NCI-H2107 (cell line): ENCODE measurements around the gene IL1R2.

Source experiments
- DNase-seq: peaks from one replicate; lab custom pipeline; 2025; lab: John Stamatoyannopoulos, UW

The IL1R2 gene, protein sequence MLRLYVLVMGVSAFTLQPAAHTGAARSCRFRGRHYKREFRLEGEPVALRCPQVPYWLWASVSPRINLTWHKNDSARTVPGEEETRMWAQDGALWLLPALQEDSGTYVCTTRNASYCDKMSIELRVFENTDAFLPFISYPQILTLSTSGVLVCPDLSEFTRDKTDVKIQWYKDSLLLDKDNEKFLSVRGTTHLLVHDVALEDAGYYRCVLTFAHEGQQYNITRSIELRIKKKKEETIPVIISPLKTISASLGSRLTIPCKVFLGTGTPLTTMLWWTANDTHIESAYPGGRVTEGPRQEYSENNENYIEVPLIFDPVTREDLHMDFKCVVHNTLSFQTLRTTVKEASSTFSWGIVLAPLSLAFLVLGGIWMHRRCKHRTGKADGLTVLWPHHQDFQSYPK

DNA sequence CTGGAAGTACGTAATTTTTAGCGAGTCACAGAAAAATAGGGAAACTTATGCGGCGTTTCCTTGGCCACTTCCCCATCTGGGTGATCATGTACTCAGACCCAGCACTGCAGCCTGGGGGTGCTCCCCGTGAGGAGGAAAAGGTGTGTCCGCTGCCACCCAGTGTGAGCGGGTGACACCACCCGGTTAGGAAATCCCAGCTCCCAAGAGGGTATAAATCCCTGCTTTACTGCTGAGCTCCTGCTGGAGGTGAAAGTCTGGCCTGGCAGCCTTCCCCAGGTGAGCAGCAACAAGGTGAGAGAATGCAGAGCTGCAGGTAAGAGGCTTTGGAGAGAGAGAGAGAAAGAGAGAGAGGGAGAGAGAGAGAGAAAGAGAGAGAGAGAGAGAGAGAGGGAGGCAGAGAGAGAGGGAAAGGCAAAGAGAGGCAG, at the start of gene IL1R2:
Gene IL1R2 (plus strand): TSS at position 240 of the 425 bp plus-strand sequence. CDS start 16,616 bp downstream, outside the sequence.
- no peak for DNase-seq

DNA sequence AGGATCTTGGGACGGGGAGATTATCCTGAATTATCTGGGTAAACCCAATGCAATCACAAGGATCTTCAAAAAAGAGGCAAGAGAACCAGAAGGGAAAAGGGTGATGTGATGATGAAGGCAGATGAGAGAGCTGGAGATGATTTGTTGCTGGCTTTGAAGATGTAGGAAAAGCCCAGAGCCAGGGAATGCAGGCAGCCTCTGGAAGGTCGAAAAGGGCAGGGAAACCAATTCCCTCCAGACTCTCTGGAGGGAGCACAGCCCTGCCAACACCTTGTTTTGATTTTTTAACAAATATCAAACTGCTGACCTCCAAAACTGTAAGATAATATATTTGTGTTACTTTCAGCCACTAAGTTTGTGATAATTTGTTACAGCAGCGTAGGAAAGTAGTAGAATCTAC, 48.9 kb upstream of the IL1R2 start:
- DNase-seq, result no peak

DNA sequence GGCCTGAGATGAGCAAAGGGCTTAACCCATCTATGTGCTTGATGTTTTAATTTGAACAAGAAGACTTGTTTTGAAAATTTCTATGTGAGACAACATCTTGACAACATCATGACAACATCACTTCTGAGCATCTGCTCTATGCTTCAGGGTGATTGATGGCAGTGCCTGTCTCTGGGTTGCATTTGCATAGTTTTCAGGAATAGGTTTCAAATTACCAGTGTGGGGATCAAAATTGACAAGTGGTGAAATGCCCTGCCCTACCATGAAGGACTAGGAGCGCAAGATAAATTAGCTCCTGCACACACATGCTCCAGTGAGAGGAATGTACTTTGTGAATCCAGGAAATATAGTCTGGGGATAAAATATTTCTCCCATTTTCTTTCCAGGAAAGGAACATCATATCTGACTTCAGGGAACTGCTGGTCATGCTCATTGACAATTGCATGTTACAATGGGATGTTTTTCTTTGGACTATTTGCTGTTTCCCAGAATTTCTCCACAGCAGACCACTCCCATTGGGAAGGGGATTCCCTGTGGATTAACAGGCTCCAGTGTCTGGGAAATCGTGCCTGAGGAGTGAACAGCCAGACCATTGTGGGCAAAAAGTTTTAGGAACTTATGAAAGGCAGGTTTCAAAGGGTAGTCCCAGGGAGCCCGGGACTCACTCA, 45.3 kb upstream of the IL1R2 start:
- no peak for DNase-seq

DNA sequence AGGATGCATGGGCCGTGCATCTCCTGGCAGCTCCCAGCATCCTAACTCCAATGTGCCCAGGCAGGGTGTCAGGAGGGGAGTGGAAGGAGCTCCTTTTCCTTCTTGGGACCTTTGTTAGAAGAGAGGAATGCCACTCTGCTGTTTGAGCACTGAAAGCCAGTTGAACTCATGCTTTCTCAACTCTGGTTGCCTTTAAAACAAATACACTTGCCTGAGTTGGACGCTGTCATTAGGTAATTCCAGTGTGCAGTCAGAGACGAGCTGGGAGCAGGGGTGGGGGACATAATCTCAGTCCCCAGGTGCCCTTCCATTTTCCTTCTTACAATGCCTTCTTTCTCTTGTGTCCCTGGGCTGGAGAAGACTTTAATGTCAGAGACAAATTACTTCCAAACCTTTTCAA, 44.4 kb upstream of the IL1R2 start:
- no peak for DNase-seq

DNA sequence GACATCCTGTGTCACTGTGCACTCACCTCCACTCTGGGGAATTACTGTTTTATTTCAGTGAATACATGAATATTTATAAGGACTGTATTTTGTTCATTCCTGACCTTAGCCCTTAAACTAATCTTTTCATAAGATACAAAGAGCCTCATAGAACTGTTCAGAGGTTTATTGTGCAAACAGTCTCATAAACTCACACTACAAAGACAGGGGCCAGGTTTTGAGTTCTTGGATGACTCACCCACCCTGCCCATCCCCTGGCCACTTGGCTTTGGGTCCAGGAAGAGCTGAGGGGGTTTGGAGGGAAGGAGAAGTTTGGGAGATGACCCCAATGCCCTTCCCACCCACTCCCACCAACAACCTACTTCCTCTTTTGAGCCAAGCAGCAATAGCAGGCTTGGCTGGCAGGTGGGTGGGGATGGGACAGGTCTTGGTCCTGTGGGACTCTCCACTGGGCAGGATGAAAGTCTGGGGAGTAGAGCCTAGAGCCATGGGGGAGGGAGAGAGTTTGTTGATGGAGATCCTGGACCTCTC, 43.1 kb upstream of the IL1R2 start:
- no peak for DNase-seq

DNA sequence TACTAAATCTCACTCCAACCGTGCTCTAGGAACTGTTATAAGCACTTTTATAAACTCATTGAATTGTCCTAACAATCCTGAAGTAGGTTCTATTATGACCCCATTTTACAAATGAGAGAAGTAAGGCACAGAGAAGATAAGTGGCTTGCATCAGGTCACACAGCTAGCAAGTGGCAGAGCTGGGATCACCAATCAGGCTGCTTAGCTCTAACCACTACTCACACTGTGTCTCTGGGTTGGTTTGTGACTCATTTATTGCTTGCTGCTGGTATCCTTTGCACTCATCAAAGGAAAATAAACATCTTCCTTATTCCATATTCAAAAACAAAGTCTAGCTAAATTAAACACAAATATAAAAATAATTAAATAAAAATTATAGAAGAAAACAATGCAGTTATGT, 42.5 kb upstream of the IL1R2 start:
- DNase-seq, result no peak

DNA sequence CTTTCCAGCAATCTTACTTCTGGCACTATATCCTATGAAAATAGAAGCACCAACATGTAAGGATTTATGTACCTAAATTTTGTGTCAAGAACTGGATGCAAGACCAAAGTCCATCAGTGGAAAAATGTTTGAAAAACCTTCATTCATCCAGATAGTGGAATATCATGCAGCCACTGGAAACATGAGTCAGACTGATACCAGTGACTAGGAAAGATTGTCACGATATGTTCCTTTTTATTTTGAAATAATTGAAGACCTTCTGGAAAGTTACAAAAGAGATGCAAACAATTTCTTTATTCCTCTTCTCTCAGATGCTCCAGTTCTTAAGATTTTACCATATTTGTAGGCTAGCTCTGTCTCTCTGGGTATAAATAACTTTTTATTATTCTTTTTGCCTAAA, 40.5 kb upstream of the IL1R2 start:
- DNase-seq, result no peak

DNA sequence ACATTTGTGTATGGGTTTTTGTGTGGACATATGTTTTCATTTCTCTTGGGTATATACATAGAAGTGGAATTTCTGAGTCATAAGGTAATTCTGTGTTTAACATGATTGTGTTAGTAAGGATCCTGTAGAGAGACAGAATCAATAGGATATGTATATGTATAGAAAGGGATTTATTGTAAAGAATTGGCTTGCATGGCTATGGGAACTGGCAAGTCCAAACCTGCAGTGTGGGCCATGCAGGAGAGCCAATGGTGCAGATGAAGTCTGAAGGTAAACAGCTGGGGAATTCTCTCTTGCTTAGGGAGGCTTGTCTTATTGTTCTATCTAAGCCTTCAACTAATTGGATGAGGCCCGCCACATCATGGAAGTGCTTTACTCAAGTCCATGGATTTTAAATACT, 39.2 kb upstream of the IL1R2 start:
- DNase-seq, result no peak

DNA sequence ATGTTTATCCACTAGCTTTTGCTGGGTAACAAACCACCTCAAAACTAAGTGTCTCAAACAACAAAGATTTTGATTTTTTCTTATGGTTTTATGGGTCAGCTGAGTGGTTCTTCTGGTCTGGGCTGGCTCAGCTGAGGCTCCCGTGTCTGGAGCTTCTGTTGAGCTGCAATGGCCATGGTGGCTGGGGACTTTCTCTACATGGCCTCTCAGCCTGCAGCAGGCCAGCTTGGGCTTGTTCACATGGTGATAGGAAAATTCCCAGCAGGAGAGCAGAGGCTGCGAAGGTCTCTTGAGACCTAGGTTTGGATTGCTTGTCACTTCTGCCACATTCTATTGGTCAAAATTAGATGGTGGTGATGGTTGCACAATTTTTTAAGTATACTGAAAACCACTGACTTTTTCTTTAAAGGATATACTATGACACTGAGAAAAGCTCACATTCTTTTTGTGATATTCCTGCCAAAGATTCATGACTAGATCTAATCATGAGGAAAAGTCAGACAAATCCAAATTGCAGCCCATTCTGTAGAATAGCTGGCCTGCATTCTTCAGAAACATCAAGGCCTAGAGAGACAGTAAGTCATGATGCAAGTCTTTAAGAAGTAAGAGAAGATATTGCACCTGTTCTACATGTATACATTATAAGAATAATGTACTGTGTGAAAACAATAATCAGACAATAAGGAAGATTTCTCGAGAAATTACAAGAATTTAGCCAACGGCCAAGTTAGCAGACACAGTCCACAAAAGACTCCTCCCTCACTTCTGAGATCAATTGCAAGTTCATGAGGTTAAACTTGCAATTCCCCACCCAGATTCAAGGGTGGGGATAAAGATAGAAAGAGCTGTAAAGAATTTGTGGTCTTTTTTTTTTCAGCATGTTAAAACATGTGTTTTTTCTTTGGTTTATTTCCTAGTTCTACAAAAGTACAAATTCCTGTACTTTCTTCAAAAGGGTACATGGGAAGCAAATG, 35.0 kb upstream of the IL1R2 start:
- no peak for DNase-seq

DNA sequence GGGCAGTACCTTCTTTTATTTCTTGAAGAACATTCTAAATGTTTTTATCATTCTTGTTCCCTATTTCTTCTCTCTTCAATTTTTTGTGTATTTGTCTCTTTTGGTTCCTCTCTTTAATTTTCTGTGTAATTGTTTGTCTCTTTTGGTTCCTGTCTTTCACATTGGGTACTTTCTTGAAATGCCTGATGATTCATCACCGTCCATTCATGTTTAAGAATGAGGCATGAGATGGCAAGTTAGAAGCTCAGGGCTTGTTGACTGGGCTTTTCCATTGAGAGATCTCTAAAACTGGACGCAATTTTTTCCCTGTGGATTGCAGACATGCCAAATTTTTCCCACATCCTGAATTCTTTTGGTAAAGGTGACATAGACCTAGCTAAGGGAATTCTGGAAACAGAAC, 33.7 kb upstream of the IL1R2 start:
- DNase-seq, result no peak

DNA sequence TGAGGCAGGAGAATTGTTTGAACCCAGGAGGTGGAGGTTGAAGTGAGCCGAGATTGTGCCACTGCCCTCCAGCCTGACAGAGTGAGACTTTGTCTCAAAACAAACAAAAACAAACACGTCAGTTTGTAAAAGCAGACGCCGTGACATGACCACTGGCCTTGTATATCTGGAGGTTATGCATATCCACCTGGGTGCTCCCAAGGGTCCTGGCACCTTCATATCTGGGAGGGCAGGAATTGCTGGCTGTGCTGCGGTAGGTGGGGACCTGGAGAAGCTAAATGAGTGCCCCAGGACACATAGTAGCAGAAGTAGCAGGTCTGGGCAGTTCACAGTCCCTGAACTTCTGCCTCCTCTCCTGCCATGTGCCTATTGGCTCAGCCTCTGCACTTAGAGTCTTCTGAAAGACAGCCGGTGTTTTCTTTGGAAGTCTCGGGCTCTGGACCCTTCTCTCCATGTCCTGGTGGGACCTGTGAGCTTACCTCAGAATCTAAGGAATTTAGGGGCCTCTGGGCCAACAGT, 30.9 kb upstream of the IL1R2 start:
- no peak for DNase-seq

DNA sequence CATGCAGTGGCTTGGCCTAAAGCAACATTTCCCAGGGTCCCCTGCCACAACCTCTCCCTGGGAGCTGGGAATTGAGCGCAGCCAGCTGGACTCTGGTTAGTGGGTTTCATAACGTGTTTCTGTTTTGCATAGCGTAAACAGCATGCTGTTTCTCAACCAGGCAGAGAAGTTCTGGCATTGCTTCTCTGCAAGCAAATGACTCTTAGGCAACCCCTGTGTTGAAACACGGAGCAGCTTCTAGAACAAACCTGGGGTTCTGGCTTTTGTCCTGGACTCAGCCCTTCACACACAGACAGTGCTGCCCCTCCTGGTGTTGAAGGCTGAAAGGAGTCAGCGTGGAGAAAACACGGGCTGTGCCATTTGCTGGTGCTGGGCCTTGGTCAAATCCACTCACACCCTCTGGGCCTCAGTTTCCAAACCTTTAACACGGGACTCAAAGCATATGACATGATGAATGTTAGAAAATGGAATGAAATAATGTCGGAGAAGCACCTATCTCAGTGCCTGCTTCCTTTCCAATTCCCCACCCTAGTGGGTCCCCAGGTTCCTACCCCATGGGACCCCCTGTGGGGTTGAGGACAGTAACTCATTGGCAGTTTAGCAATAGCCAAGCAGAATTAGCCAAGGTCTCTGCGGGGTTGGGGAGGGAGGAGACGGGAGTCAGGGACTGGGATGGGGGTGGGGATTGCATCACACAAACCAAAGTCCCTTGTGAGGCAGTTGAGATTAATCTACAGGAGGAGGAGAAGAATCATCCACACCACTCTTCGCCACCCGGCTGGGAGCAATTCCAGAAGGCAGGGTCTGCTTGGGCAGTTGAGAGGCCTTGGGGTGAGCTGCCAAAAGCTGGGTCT, 30.2 kb upstream of the IL1R2 start:
- no peak for DNase-seq

DNA sequence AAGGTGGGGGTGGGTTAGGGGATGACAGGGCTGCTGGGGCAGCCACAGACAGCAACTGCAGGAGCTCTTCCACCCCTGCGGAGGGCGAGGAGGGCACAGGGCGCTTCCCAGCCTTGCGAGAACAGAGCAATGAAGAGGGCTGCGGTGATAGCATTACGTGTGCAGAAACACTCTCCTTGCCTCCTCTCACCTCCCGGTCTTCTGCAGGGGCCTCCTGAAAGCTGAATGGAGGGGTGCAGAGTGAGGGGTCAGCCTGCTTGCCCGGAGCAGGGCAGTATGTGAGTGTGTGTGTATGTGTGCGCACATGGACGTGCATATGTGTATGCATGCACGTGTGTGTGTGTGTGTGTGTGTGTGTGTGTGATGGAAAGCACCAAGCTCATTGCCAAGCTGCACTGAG, 29.5 kb upstream of the IL1R2 start:
- no peak for DNase-seq

DNA sequence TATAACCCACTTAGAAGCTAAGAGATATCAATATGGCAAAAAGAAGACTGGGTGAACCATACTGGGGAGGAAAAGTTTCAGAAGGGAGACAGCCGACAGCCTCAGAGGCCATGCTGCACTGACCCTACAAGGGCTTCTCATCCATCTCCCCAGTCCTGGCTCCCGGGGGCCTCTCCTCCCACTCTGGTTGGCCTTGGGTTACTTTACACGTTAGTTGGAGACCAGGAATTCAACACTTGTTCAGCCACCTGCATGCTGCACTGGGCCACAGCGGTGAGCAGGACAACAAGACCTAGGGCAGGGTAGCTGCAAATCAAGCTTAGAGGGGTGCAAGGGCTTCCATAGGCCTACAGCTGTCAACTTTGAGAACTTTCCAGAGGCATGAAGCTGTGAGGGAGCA, 28.6 kb upstream of the IL1R2 start:
- no peak for DNase-seq

DNA sequence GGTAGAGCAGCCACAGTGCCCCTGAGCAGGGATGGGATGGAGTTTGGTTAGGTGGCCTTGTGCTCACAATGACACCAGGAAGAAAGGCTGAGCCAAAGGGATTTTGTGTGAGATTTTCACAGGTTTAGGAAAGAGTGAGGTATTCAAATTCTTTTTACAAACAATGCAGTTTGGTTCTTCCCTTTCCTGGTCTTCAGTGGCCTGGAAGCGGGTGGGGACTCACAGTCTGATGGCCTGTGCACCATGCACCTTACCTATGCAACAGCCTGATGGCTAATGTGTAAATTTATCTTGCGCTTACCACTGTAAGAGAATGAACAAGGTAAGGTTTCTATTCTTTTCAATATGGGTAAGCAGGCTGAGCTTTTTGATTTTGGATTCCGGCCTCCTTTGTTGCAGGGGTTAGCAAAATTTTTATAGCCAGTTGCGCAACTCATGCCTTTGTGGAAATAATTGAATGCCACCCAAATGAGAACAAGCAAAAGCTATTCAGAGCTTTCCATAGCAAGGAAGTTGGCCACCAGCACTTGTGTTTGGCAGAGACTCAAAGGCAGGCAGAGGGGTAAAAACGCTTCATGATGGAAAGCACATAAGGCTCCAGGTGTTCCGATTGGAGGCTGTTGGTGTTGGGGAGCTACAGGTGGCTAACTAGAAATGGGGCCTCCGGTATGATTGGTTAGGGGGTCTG, 23.8 kb upstream of the IL1R2 start:
- no peak for DNase-seq

DNA sequence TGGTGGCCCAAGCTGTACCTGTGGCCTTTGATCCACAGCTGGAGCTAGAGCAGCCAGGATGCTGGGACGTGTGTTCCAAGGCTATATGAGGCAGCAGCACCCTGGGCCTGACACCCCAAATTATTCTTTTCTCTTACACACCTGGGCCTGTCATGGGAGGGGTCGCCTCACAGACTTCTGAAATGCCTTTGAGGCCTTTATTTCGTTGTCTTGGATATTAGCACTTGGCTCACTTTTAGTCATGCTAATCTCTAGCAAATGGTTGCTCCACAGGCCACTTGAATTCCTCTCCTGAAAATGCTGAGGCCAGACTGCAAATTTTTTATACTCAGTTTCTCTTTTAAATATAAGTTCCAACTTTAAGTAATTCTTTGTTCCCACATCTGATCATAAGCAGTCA, 22.0 kb upstream of the IL1R2 start:
- no peak for DNase-seq

DNA sequence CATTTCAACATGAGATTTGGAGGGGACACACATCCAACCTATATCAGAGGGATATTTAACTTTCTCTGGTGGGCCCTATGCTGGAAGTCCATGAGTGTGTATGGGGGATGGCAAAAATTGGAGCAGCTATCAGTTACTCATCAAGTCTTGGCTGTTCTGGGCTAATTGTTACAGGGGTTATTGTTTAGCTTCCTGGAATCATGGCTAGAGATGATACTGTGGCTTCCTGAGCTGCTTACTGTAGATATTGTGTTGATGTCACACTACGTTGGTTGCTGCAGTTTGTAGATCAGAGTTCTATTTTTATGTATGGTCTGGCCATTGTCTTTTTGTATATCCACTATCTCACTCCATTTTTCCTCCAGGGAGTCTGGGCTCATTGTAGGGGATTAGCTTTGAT, 20.9 kb upstream of the IL1R2 start:
- DNase-seq, result no peak

DNA sequence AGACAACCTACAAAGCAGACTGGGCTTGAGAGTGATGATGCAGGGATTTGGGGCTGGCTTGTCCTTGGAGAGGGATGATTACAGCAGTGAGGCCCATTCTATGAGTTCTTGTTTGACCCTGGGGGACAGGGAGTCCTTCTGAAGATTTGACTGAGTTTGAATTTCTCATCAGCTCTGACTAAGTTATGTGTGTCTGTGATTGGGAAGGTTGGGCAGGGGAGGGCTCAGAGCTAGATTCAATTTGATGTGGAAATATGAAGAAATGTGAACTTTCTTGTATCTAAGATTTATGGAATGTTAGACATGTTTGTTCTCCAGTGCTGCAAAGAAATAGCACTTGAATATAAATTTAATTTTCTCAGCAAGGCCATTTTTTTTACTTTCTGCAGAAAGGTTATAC, 19.9 kb upstream of the IL1R2 start:
- DNase-seq, result no peak

DNA sequence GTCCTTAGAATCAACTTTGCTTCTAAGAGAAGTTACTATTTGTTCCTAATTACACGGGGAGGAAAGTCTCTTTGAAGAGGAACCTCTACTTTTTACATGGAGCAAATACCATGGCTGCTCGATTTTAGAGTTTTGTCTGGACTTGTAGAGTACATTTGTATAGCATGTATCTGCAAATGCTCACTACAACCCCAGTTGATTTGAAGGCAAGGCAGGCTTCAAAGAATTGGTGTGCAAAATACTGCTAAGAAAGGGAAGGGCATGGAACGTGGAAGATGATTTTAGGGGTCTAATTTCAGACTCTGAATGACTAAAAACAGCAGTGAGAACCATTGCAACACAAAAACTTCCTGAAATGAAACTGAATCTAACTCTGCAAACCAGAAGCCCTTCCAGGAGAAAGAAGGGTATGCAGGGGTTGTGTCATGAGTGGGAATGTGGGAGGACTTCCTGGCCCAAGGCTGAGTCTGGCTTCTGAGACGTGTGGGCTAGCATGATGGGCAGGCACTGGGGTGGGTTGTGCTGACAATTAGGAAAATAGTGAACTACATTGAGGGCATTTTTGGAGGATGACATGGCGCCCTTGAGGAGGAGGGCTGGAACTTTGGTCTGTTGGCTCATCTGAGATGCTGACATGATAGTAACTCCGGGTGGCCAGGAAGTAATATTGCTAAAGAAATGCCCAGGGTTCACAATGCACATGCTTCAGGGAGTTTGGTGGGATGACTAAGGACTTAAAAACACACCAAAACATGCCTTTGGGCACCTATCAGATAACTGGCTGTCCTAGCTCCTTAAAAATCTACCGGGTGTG, 18.9 kb upstream of the IL1R2 start:
- DNase-seq, result no peak

DNA sequence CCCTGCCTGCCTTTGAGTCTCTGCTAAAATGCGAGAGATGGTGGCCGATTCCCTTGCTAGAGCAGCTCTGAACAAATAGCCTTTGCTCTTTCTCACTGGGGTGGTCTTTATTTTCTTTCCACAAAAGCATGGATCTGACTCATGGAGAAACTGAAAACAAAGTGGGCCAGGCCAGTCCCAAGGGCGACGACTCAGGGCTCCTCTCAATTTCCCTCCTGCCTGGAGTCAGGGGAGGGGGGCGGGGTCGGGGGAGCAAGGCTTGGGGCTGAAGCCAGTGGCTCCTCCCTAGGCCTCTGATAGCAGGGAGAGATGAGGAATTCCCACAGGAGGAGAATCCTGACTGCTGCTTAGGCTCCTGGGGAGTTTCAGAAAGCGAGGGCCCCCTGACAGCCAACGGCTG, 17.1 kb upstream of the IL1R2 start:
- no peak for DNase-seq
